ENCODE results near the gene TBXT. TPM values are rescaled to one million over a fixed set of nuclear protein-coding genes. Genes with fewer than 3 reads are reported as not detected.
A peak's percentile ranks its signal among the peaks of the same experiment; 100 is the strongest.

Gene TBXT
- total and polyA plus RNA-seq, 2 of the 8 experiments (the other 6 are each of a cell fraction or from before 2014, with no cell fraction given): 0.18 to 0.24 TPM

DNA sequence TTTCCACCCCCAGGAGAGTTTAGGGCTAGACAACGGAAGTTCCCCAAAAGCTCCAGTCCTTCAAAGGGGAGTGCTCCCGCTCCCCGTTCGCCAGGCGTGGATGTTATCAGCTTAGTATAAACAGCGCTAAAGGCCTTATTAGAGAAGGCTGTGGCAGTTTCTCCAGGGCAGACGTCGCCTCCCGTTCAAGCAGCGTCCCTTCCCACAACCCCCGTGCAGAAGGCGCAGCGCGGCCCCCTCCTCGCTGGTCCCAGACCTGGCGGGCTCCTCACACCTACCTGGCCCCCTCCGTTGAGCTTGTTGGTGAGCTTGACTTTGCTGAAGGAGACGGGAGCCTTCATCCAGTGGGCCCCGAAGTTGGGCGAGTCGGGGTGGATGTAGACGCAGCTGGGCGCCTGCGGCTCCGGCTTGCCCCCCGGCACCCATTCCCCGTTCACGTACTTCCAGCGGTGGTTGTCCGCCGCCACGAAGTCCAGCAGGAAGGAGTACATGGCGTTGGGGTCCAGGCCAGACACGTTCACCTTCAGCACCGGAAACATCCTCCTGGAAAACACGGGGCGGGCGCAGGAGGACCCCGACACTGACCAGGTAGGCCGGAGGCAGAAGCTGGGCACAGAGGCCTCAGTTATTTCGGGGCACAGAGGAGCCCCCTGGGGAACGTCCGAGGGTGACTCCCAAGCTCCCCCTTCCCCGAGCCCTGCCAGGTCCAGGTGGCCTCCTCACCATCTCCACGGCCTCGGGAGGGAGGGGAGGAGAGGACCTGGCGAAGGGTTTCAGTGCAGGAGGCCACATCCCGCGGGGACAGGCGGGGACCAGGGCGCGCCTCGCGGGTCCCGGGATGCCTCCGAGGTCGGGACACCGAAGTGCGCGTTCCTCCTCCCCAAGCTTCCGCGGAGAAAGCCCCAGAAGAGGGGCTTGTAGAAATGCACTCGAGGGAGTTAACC lies 1.1 kb downstream of the TBXT start:
- Histone ChIP-seq H4K5ac (ENCODE audit: insufficient read length, low read depth, low read length) (no peak overlapping the region), H2AK5ac (ENCODE audit: low read depth, low read length) (no peak overlapping the region), H2BK20ac (ENCODE audit: low read length) (no peak overlapping the region), H2BK15ac (ENCODE audit: low read length) (peak overlapping the region; percentile 81; the same call in 1 of the 2 replicates), H4K20me1 (replicated peaks in 1 of 2; ENCODE audit: control insufficient read depth in 1 of 2, insufficient read depth in 2 of 2, low read length in 2 of 2) (peaks cover 3 to 5% of the 10 kb centered on the region in 2 experiments), H3K79me1 (ENCODE audit: low read depth, low read length) (no peaks in the 10 kb centered on the region), H3K23me2 (ENCODE audit: low read depth, low read length) (peaks cover 13% of the 10 kb centered on the region; the same call in 1 of the 2 replicates), H3K4me1 (replicated peaks in 1 of 4; ENCODE audit: control insufficient read depth in 3 of 4, insufficient read depth in 4 of 4, low read length in 3 of 4) (peaks cover 4 to 40% (median 16%) of the 10 kb centered on the region in 4 experiments), H4K8ac (ENCODE audit: extremely low read depth, insufficient read depth, low read length) (no peak overlapping the region), H3K36me3 (ENCODE audit: control insufficient read depth in 2 of 4, insufficient read depth in 4 of 4, low read length in 3 of 4) (no peaks in the 10 kb centered on the region), H3K27me3 (replicated peaks in 1 of 4; ENCODE audit: control insufficient read depth in 3 of 4, extremely low read depth in 1 of 4, insufficient read depth in 3 of 4, low read length in 3 of 4) (peaks cover 68 to 95% (median 89%) of the 10 kb centered on the region in 4 experiments), H2BK120ac (replicated peaks; ENCODE audit: low read depth, low read length) (no peak overlapping the region), H3K9ac (replicated peaks in 1 of 4; ENCODE audit: extremely low read depth in 1 of 4, low read depth in 3 of 4, low read length in 3 of 4) (no peak overlapping the region), H3K14ac (ENCODE audit: insufficient read length) (no peak overlapping the region), H3K56ac (replicated peaks; ENCODE audit: insufficient read length, low read depth, low read length) (no peak overlapping the region), H2AFZ (ENCODE audit: low read length) (no peak overlapping the region), H3K4me3 (ENCODE audit: extremely low read depth in 1 of 4, insufficient read depth in 2 of 4, low read depth in 3 of 4, low read length in 4 of 4) (peak overlapping the region; percentile 30 to 69 (median 52)), H3K27ac (ENCODE audit: low read depth, low read length) (no peak overlapping the region), H3K9me3 (ENCODE audit: insufficient read depth in 2 of 2, low read depth in 1 of 2, low read length in 1 of 2) (no peaks in the 10 kb centered on the region), H2BK12ac (ENCODE audit: low read depth, low read length) (peak overlapping the region; percentile 95; the same call in 1 of the 2 replicates), H3K79me2 (ENCODE audit: control insufficient read depth in 1 of 2, insufficient read depth in 2 of 2, low read length in 2 of 2) (no peaks in the 10 kb centered on the region), H3K18ac (ENCODE audit: extremely low read depth, low read length) (peak overlapping the region; percentile 62), H3K4me2 (ENCODE audit: insufficient read depth in 1 of 2, low read depth in 2 of 2, low read length in 2 of 2) (peak overlapping the region; percentile 94 to 98), H3K23ac (ENCODE audit: insufficient read length) (no peak overlapping the region), H4K91ac (replicated peaks; ENCODE audit: insufficient read length, low read length) (no peak overlapping the region), H3K4ac (replicated peaks; ENCODE audit: insufficient read length, low read depth, low read length) (no peak overlapping the region), H2BK5ac (ENCODE audit: low read depth, low read length) (no peak overlapping the region; the same call in 1 of the 2 replicates)
- FAIRE-seq: no peak
- POLR2A ChIA-PET (ENCODE audit: partially characterized antibody): interaction anchor here (1.0 to 1.5 kb wide), 5 partner anchors 9 to 996 kb away, joined by 3 to 6 read pairs (median 3); partner anchors contain the start of gene RPS6KA2
- DNase-seq (ENCODE audit: low read depth in 1 of 2, low spot score in 2 of 2): peak in 1 of 2 experiments; percentile 60
- WGBS, 2 experiments (ENCODE audit: extremely low coverage in 1 of 2, insufficient coverage in 1 of 2, insufficient read length in 1 of 2, insufficient replicate concordance in 2 of 2, low coverage in 1 of 2, low lambda C conversion rate in 2 of 2, missing lambda C conversion rate in 1 of 2): 2% methylated on average over 54 of the region's 63 CpGs; no CpG with 5 or more reads in 1 of the 2 experiments
- TF ChIP-seq CHD1 (IDR thresholded peaks at IDR 0.05; ENCODE audit: low read depth, low read length): no peak
- TF ChIP-seq EZH2 (IDR thresholded peaks at IDR 0.05; ENCODE audit: low read depth, low read length, severe bottlenecking): peak; percentile 97
- TF ChIP-seq CTBP2 (IDR thresholded peaks at IDR 0.05; ENCODE audit: borderline replicate concordance, insufficient read depth, insufficient read length, low read length): peak; percentile 50
- peak; percentile 62 for TF ChIP-seq RNF2 (IDR thresholded peaks at IDR 0.05; ENCODE audit: borderline replicate concordance, low read depth, low read length, missing control alignments, poor library complexity, severe bottlenecking)
- TF ChIP-seq CHD2 (IDR thresholded peaks at IDR 0.05; ENCODE audit: low read length): no peak
- no peak for TF ChIP-seq SP1 (IDR thresholded peaks at IDR 0.05; ENCODE audit: low read depth, low read length)
- no peak for TF ChIP-seq TCF12 (IDR thresholded peaks at IDR 0.05; ENCODE audit: low read depth, low read length)
- TF ChIP-seq, protein P1, sequence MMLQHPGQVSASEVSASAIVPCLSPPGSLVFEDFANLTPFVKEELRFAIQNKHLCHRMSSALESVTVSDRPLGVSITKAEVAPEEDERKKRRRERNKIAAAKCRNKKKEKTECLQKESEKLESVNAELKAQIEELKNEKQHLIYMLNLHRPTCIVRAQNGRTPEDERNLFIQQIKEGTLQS (IDR thresholded peaks at IDR 0.05; ENCODE audit: insufficient read depth, low read depth, low read length): no peak
- no peak for TF ChIP-seq SP4 (IDR thresholded peaks at IDR 0.05; ENCODE audit: low read length)
- TF ChIP-seq SUZ12 (IDR thresholded peaks at IDR 0.05; ENCODE audit: low read length): peak; percentile 95
- CTCF ChIA-PET (ENCODE audit: partially characterized antibody): interaction anchor here (0.6 to 1.5 kb wide), 8 partner anchors 8 to 281 kb away, joined by 3 to 6 read pairs (median 4); no protein-coding TSS in a partner anchor

All from H1 (cell line).